WTC11 (cell line): ENCODE measurements around the gene SLC38A10. TPM values are rescaled to one million over a fixed set of nuclear protein-coding genes. Genes with fewer than 3 reads are reported as not detected.

Source experiments
- total RNA-seq: library from RNA; stranded (reverse); gene quantifications from 3 replicates; pipeline ENCODE4 v1.2.3, GENCODE V29; 2021

Gene SLC38A10
- total RNA-seq, 1 experiment from 2014 or later = 47.0 TPM

Other genes starting within 250 kb of the SLC38A10 start
- not detected in 3 replicates for gene PVALEF, start 129.8 kb downstream of the SLC38A10 start, total RNA-seq
- gene AATK, start 129.1 kb downstream of the SLC38A10 start, total RNA-seq = 2.9 to 4.4 TPM (median 3.0 TPM) in 3 replicates
- 32.4 to 35.2 TPM (median 34.3 TPM) in 3 replicates for gene CEP131, start 72.3 kb downstream of the SLC38A10 start, total RNA-seq
- 32.2 to 40.7 TPM (median 35.4 TPM) in 3 replicates for gene TEPSIN, start 56.3 kb downstream of the SLC38A10 start, total RNA-seq
- 58.6 to 73.0 TPM (median 59.9 TPM) in 3 replicates for gene NDUFAF8, start 56.0 kb downstream of the SLC38A10 start, total RNA-seq
- gene BAHCC1, start 100.2 kb upstream of the SLC38A10 start, total RNA-seq = 17.1 to 29.8 TPM (median 21.5 TPM) in 3 replicates
- 3,338 to 3,455 TPM (median 3,348 TPM) in 3 replicates for gene ACTG1, start 217.5 kb upstream of the SLC38A10 start, total RNA-seq
- 0.31 to 0.89 TPM (median 0.46 TPM) in 3 replicates for gene FSCN2, start 233.1 kb upstream of the SLC38A10 start, total RNA-seq